ENCODE data around the gene UCMA.
A peak's percentile ranks its signal among the peaks of the same experiment; 100 is the strongest.

UCMA gene

DNA sequence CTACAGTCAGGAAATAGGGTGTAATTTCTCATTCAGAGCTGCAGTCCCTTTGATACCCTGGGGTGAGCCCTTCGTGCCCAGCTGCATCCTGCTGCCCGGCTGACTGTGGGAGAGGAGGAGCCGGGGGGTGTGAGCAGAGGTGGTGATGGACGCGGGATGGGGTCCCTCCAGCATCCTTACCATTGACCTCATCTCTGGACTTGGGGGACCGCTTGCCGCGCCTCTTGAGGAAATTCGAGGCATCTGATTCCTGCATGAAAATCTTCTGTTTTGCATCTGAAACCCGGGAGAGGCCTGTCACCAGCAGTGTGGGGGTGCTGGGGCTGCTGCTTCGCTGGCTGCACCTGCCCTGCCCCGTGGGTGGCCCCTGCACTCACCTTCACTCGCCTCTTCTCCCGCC lies 816 bp downstream of the UCMA start:
- no peak for DNase-seq (ENCODE audit: low spot score)

DNA sequence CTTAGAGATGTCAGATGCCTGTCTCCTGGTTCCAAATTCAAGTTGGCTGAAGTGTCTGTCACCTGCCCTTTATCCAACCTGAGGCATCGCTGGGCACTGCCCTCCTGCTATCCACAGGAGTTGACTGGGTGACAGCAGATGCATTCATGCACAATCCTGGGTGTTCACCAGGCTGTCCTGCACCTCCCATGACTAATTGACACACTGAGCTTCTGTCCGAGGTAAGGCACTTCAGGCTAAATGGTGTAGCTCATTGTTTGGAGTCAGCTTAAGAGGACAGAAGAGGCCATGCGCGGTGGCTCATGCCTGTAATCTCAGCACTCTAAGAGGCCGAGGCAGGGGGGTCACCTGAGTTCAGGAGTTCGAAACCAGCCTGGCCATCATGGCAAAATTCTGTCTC lies 2.4 kb downstream of the UCMA start:
- DNase-seq (ENCODE audit: low spot score) = no peak

DNA sequence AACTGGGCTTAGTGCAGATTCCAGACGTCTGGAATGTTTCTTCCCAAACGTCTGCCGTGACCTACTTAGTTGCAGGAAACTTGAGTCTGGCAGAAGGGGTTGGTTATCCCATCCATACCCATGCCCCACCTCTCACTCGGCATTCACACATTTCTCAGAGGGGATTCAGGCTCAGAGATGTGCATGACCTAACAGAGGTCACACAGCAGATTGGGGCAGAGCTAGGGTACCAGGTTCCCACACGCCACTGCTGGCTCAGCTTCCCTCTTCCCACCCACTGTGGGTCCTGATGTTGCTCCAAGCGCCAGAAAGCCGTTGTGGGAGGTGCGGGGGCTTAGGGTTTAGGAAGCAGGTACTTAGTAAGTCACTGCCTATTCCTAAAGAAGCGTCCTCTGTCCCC lies 3.0 kb downstream of the UCMA start:
- no peak for DNase-seq (ENCODE audit: low spot score)

DNA sequence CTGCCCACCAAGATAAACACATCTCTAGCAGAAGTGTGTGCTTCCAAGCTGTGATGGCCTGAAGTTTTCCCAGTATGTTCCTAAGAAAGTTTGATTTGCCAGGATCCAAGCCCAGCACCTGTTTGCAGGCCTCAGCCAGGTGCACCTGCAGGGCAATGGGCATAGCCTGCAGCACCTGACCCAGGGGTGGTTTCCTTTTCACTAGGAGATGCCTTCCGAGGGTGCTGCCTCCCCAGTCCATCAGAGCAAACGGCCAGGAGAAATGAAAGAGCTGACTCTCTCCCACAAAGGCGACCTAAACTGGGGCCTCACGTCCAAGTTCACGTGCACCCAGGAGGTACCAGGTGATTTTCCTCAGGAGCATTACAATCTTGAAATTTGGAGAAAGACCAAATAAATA lies 7.1 kb downstream of the UCMA start:
- DNase-seq (ENCODE audit: low spot score) = no peak

DNA sequence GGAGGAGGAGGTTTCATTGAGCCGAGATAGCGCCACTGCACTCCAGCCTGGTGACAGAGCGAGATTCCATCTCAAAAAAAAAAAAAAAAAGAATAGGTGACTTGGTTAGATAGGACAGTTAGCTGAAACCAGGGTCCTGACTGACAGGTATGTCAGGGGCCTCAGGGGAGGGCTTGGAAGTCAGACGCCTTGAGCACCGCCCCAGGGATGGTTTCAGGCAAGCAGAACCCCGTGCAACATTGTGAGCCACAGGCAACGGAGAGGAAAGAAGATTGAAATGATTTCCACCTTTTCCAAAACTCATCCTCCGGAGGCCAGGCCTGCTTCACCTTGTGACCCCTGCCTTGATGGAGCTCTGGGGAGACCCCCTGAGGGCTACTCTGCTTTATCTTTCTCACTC lies 8.6 kb downstream of the UCMA start:
- DNase-seq (ENCODE audit: low spot score) = no peak

DNA sequence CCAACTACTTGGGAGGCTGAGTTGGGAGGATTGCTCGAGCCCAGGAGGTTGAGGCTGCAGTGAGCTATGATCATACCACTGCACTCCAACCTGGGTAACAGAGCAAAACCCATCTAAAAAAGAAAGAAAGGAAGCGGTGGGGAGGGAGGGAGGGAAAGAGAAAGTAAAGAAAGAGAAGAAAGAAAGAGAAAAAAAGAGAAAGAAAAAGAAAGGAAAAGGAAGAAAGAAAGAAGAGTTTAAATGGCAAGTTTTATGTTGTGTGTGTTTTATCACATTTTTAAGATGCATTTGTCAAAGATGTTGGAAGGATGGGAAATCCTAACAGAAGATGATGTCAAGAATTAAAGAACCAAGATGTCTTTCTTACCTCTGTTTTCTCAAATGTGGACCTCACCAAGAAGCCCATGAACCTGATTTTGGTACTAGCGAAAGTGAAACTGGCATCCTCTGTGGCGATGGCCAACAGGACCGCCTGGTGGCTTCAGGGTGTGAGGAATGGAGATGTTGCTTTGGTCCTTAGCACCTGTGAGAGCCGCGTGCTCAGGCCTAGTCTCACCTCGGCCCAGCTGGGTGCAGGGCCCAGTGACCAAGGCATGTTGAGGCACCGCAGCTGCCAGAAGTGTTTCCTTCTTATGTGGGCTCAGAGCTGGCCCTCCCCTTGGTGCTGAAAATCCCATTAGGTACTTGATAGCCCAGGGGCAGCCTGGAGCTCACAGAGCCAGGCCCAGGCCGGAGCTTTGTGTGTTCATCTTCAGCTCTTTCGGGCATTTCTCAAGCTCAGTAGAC lies 9.8 kb downstream of the UCMA start:
- DNase-seq (ENCODE audit: low spot score) = no peak

DNA sequence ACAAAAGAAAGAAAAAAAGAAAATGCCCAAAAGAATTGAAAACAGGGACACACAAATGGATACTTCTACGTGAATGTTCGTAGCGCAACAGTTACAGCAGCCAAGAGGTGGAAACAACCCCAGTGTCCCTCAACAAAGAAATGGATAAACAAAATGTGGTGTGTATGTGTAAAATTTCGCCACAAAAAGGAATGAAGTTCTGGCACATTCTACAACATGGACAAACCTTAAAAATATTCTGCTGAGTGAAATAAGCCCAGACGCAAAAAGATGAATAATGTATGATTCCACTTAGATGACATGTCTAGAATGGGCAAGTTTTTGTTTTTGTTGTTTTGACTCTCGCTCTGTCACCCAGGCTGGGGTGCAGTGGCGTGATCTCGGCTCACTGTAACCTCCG lies 10.9 kb downstream of the UCMA start:
- no peak for DNase-seq (ENCODE audit: low spot score)

DNA sequence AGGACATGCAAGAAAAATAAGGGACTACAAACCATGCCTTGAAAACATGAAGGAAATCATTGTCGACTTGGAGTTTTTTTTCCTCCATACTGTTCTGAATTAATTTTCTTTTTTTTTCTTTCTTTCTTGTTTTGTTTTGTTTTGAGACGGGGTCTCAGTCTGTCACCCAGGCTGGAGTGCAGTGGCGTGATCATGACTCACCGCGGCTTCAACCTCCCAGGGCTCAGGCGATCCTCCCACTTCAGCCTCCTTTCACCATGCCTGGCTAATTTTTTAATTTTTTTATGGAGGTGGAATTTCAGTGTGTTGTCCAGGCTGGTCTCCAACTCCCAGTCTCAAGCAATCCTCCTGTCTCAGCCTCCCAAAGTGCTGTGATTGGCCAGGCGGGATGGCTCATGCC lies 11.6 kb downstream of the UCMA start:
- DNase-seq (ENCODE audit: low spot score) = no peak

DNA sequence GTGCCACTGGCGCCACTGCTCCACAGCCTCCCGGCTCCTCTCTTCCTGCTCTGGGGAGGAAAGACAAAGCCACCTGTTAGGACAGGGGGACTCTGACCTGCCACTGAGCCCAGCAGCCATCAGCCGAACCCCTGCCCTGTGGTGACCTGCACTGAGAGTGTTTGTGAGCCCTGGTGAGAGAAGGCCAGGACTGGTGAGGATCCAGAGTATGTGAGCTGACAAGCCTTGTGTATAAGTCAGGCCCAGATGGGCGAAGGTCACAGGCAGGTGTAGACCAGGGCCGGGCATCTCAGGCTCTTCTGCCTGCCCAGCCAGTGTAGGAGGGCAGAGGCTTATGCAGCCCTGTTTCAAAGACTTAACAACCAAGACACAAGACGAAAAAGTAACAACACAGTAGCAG lies 12.0 kb downstream of the UCMA start:
- no peak for DNase-seq (ENCODE audit: low spot score)

DNA sequence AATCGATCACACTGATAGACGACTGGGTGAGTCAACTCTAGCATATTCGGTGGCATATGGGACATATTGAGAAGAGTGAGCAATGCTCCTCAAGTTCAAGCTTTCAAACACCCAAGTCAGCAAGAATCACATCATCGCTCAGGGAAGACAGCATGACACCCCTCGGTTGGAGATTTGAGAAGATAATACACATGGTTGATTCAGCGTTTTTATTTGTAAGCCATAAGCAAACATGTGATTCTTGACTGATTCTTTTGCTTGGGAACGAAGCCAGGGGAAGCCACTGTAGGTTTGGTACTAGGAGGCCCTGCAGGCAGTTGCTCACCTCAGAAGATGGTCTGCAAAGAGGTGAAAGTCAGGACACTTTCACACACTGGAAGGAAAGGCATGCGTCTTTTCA lies 12.6 kb downstream of the UCMA start:
- DNase-seq (ENCODE audit: low spot score) = no peak

DNA sequence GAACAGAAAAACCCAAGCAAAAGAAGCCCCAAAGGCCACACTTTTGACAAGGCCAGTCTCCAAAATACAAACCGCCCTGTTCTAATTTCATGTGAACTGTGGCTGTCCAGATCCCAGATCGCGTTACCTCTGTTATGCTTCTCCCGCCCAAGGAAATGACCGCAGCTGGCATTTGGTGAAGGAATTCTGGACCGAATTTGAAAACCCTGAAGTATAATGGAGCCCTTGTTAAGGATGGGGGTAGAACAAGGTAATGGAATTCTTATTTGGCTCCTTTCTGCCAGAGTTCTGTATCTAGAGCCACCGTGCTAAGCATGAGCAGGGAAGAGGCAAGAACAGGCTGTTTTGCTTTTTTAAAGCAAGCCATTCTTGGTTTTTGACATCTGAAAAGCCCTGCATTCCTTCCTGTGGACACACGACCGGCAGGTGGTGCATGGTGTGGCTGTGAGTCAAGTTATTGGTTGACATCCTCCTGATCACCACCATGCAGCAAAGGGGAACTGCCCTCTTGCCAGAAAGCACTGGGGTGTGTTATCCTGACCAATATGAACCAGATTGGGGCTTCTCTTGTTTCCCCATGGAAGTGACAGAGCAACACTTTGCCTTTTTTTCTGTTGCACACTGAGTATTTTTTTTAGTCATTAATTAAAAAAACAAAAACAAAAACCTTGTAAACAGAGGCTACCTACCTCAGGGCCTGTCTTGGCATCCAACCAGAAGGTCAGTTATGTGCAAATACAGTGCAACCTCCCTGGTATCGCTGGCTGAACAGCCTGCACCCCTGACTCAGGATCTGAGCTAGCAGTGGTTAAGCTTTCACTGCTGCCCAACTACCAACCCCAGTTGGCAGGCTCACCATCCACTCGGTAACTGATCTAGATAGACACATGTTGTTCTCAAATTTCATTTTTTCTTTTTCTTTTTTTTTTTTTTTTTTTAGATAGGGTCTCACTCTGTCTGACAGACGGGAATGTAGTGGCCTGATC lies 14.2 kb downstream of the UCMA start:
- no peak for DNase-seq (ENCODE audit: low spot score)

DNA sequence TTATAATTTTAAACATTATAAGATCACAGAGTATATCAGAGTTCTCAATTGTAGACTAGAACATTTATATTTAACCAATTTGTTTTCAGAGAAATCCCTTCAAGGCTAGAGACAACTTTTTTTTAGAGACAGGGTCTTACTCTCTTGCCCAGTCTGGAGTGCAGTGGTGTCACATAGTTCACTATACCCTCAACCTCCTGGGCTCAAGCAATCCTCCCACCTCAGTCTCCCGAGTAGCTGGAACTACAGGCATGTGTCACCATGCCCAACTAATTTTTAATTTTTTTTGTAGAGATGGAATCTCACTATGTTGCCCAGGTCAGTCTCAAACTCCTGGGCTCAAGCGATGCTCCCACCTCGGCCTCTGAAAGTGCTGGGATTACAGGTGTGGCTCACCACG lies 15.3 kb downstream of the UCMA start:
- DNase-seq (ENCODE audit: low spot score) = no peak

DNA sequence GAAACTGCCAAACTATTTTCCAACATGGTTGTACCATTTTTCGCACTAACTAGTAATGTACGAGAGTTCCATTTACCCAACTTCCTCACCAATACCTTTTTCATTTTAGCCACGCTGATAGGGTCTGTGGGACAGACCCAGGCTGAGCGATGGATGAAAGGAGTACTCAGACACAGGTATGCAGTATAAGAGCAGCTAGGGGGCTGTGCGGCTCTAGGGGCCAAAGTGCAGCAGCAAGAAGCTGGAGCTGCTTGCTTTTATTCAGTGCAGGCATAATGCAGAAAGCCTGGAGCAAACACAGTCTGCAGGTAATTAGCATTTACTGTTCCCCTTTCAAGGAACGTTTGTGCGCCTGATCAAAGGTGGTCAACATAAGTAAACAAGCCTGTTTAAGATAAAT lies 21.0 kb downstream of the UCMA start:
- DNase-seq (ENCODE audit: low spot score) = no peak

DNA sequence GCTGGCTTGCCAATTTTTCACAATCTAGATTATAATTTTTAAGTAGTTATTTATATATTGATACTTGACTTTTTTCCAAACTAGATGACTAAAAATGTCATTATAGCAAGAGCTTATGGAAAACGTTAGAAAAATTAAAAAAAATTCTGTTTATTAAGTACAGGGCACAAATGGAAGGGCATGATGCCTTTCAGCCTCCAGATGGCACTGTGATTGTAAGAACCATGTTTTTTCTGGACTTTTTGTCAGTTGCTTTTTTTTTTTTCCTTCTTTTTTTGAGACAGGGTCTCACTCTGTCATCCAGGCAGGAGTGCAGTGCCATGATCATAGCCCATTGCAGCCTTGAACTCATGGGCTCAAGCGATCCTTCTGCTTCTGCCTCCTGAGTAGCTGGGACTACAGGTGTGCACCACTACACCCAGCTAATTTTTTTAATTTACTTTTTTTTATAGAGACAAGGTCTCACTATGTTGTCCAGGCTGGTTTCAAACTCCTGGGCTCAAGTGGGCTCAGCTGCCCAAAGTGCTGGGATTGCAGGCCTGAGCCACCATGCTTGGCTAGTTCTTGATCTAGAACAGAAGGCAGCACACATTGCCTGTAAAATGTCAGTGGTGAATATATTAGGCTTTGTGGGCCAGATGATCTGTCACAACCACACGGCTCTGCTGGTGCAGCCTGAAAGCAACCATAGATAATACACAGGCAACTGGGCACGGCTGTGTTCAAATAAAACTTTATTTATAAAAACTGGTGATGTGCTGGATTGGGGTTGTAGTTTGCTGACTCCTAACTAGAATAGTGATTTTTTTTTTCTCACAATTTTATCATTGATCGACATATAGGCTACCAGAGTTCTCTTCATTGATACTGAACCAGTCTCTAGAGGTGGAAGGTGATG lies 27.4 kb downstream of the UCMA start:
- DNase-seq (ENCODE audit: low spot score) = no peak

DNA sequence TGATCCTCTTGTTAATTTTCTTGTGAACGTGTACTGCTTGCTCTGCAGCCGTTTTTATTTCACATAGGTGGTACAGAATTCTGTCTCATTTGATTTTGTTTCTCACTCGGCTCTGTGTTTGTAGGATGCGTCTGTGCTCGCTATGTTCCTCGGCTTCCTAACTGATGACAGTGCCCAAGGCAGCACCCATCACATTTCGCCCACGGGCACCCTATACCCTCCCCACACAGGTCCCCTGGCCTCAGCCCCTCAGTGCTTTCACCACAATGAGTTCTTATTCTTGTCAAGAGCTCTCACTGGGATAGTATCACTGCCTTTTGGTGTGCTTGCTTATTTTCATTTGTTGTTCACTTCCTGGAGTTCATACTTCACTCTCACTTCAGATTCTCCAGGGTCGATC lies 28.1 kb downstream of the UCMA start:
- DNase-seq (ENCODE audit: low spot score) = no peak

DNA sequence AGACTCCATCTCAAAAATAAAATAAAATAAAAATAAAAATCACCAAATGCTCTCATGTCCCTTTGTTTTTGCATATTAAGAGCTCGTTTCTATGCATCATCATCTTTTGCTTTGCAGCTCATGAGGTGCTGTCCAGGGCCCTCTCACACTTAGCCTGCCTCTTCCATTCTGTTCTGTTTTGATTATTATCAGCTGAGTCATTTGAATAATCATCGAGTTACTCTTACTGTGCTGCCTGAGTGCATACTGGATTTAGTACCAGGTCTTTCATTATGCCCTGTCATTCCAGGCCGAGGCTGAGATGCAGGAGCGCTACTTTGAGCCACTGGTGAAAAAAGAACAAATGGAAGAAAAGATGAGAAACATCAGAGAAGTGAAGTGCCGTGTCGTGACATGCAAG lies 33.0 kb downstream of the UCMA start:
- DNase-seq (ENCODE audit: low spot score) = peak; percentile 33

DNA sequence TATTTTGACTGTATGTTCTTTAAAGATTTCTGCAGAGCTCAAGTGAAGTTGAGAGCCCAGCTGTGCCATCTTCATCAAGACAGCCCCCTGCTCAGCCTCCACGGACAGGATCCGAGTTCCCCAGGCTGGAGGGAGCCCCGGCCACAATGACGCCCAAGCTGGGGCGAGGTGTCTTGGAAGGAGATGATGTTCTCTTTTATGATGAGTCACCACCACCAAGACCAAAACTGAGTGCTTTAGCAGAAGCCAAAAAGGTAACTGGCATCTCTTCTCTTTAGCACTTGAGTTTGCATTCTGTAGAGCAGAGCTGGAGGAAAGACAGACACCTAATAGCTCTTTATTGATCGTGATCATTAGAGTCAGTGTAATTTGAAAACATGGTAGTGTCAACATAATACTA lies 39.2 kb downstream of the UCMA start:
- DNase-seq (ENCODE audit: low spot score) = no peak

DNA sequence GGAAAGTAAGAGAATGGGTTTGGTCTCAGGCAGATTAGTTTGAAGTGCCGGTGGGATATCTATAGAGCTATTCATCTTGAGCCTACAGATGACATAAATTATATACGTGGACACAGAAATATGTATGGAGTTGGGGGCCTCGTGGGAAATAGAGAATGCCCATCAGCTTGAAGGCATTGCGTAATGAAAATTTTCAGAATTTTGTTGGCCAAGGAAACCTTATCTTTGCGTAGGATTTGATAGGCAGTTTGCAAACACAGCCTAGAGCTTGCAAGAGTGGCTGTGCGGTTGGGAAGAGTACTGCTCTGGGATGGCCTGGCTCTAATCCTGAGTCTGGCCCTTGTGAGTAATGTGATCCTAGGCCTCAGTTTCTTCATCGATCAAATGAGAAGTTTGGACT lies 40.5 kb downstream of the UCMA start:
- DNase-seq (ENCODE audit: low spot score) = no peak

DNA sequence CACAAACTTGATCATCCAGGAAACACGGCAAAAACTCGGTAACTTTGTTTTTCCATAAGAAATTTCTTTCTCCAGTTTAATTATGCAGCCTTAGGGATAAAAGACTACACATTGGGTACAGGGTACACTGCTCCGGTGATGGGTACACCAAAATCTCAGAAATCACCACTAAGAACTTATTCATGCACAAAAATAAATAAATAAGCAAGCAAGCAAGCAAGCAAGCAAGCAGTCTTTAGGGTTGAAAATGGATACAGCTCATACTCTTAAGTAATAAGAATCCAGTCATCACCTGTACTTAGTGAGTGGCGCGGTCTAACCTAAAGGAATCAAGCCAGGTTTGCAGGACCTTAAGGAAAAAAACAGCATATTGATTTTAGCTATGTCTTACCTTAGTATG lies 42.8 kb downstream of the UCMA start:
- DNase-seq (ENCODE audit: low spot score) = no peak

DNA sequence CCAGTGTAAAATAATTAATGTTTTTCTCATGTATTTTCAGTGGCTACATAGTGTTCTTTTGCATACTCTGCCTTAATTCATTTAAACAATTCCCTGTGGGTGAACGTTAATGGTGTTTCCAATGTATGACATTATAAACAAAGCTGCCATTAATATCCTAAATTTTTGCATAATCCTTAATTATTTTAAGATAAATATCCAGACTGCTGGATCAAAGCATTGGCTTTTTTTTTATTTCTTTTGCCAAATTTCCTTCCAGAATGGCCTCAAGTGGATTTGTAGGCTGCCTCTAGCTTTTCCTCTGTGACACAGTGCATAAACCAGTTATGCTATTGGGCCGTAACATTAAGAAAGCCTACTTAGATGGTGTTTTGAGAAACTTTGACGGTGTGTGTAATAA lies 43.4 kb downstream of the UCMA start:
- DNase-seq (ENCODE audit: low spot score) = no peak

DNA sequence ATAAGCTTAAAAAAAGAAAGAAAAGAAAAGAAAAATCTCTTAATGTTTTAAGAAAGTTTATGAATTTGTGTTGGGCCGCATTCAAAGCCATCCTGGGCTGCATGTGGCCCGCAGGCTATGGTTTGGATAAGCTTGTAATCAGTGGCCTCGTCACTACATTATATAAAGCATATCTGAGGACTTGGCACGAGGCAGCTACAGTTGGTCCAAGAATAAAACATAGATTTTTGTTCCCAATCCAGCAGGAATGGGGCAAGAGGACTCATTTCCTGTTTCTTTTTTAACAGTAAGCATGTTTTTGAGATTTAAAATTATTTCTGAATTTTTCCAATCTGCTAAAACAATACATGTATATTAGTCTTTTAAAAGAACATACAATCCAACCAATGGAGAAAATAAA lies 44.2 kb downstream of the UCMA start:
- DNase-seq (ENCODE audit: low spot score) = no peak

DNA sequence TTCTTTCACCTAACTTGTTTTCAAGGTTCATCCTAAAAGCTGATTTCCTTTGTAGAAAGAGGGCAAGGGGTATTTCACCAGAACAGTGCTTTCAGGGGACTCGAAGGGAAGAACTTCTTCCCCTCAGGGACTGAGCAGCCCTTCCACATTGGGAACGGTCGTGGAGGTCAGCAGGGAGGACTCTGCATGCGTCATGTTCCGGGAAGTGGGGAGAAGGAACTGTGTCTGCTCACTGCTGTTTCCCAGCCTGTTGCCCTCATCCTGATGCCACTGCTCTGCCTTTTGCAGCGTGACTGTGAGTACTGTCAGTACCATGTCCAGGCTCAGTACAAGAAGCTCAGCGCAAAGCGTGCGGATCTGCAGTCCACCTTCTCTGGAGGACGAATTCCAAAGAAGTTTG lies 45.6 kb downstream of the UCMA start:
- DNase-seq (ENCODE audit: low spot score) = no peak

Data from hepatic stellate cell (primary cell).